ENCODE results near the gene ERC2. TPM values are rescaled to one million over a fixed set of nuclear protein-coding genes. Genes with fewer than 3 reads are reported as not detected.

ERC2 gene
- total and polyA plus RNA-seq, 2 of the 8 experiments (the other 6 are each of a cell fraction or from before 2014, with no cell fraction given): 16.4 to 22.8 TPM

GRCh38 chr3:55750525-55750924, 717.7 kb downstream of the ERC2 start (continued):
- TF ChIP-seq, protein P1, sequence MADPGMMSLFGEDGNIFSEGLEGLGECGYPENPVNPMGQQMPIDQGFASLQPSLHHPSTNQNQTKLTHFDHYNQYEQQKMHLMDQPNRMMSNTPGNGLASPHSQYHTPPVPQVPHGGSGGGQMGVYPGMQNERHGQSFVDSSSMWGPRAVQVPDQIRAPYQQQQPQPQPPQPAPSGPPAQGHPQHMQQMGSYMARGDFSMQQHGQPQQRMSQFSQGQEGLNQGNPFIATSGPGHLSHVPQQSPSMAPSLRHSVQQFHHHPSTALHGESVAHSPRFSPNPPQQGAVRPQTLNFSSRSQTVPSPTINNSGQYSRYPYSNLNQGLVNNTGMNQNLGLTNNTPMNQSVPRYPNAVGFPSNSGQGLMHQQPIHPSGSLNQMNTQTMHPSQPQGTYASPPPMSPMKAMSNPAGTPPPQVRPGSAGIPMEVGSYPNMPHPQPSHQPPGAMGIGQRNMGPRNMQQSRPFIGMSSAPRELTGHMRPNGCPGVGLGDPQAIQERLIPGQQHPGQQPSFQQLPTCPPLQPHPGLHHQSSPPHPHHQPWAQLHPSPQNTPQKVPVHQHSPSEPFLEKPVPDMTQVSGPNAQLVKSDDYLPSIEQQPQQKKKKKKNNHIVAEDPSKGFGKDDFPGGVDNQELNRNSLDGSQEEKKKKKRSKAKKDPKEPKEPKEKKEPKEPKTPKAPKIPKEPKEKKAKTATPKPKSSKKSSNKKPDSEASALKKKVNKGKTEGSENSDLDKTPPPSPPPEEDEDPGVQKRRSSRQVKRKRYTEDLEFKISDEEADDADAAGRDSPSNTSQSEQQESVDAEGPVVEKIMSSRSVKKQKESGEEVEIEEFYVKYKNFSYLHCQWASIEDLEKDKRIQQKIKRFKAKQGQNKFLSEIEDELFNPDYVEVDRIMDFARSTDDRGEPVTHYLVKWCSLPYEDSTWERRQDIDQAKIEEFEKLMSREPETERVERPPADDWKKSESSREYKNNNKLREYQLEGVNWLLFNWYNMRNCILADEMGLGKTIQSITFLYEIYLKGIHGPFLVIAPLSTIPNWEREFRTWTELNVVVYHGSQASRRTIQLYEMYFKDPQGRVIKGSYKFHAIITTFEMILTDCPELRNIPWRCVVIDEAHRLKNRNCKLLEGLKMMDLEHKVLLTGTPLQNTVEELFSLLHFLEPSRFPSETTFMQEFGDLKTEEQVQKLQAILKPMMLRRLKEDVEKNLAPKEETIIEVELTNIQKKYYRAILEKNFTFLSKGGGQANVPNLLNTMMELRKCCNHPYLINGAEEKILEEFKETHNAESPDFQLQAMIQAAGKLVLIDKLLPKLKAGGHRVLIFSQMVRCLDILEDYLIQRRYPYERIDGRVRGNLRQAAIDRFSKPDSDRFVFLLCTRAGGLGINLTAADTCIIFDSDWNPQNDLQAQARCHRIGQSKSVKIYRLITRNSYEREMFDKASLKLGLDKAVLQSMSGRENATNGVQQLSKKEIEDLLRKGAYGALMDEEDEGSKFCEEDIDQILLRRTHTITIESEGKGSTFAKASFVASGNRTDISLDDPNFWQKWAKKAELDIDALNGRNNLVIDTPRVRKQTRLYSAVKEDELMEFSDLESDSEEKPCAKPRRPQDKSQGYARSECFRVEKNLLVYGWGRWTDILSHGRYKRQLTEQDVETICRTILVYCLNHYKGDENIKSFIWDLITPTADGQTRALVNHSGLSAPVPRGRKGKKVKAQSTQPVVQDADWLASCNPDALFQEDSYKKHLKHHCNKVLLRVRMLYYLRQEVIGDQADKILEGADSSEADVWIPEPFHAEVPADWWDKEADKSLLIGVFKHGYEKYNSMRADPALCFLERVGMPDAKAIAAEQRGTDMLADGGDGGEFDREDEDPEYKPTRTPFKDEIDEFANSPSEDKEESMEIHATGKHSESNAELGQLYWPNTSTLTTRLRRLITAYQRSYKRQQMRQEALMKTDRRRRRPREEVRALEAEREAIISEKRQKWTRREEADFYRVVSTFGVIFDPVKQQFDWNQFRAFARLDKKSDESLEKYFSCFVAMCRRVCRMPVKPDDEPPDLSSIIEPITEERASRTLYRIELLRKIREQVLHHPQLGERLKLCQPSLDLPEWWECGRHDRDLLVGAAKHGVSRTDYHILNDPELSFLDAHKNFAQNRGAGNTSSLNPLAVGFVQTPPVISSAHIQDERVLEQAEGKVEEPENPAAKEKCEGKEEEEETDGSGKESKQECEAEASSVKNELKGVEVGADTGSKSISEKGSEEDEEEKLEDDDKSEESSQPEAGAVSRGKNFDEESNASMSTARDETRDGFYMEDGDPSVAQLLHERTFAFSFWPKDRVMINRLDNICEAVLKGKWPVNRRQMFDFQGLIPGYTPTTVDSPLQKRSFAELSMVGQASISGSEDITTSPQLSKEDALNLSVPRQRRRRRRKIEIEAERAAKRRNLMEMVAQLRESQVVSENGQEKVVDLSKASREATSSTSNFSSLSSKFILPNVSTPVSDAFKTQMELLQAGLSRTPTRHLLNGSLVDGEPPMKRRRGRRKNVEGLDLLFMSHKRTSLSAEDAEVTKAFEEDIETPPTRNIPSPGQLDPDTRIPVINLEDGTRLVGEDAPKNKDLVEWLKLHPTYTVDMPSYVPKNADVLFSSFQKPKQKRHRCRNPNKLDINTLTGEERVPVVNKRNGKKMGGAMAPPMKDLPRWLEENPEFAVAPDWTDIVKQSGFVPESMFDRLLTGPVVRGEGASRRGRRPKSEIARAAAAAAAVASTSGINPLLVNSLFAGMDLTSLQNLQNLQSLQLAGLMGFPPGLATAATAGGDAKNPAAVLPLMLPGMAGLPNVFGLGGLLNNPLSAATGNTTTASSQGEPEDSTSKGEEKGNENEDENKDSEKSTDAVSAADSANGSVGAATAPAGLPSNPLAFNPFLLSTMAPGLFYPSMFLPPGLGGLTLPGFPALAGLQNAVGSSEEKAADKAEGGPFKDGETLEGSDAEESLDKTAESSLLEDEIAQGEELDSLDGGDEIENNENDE (IDR thresholded peaks at IDR 0.05; ENCODE audit: insufficient replicate concordance, low read length): no peak
- no peak for TF ChIP-seq NANOG (IDR thresholded peaks at IDR 0.05; ENCODE audit: insufficient read depth, low read depth, low read length, poor library complexity, severe bottlenecking)
- no peak for TF ChIP-seq BACH1 (IDR thresholded peaks at IDR 0.05; ENCODE audit: low read length)
- TF ChIP-seq, protein P2, sequence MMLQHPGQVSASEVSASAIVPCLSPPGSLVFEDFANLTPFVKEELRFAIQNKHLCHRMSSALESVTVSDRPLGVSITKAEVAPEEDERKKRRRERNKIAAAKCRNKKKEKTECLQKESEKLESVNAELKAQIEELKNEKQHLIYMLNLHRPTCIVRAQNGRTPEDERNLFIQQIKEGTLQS (IDR thresholded peaks at IDR 0.05; ENCODE audit: insufficient read depth, low read depth, low read length): no peak
- TF ChIP-seq, protein P3, sequence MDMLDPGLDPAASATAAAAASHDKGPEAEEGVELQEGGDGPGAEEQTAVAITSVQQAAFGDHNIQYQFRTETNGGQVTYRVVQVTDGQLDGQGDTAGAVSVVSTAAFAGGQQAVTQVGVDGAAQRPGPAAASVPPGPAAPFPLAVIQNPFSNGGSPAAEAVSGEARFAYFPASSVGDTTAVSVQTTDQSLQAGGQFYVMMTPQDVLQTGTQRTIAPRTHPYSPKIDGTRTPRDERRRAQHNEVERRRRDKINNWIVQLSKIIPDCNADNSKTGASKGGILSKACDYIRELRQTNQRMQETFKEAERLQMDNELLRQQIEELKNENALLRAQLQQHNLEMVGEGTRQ (IDR thresholded peaks at IDR 0.05; ENCODE audit: low read length): no peak
- TF ChIP-seq, protein P4, sequence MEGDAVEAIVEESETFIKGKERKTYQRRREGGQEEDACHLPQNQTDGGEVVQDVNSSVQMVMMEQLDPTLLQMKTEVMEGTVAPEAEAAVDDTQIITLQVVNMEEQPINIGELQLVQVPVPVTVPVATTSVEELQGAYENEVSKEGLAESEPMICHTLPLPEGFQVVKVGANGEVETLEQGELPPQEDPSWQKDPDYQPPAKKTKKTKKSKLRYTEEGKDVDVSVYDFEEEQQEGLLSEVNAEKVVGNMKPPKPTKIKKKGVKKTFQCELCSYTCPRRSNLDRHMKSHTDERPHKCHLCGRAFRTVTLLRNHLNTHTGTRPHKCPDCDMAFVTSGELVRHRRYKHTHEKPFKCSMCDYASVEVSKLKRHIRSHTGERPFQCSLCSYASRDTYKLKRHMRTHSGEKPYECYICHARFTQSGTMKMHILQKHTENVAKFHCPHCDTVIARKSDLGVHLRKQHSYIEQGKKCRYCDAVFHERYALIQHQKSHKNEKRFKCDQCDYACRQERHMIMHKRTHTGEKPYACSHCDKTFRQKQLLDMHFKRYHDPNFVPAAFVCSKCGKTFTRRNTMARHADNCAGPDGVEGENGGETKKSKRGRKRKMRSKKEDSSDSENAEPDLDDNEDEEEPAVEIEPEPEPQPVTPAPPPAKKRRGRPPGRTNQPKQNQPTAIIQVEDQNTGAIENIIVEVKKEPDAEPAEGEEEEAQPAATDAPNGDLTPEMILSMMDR (IDR thresholded peaks at IDR 0.05; ENCODE audit: control extremely low read depth in 1 of 3, insufficient read depth in 1 of 3, low read depth in 1 of 3, low read length in 3 of 3): no peak
- TF ChIP-seq POLR2A (IDR thresholded peaks at IDR 0.05; ENCODE audit: control extremely low read depth in 1 of 2, low read depth in 2 of 2, low read length in 2 of 2): no peak

Measured in H1 (cell line).